Myocyte (in vitro differentiated cells): Measurements from ENCODE around the gene TRIM44. TPM values are rescaled to one million over a fixed set of nuclear protein-coding genes. Genes with fewer than 3 reads are reported as not detected.
"Not testable (repeated sequence)": the region's sequence is repeated elsewhere in the genome, so short reads cannot be mapped to it uniquely, and the experiment has no call there.

ENCODE experiments used
- DNase-seq: peaks from one replicate; pipeline ENCODE4 v3.0.0-alpha.2; 2012; ENCODE audit warnings: low read depth
- total RNA-seq: library from RNA; depleted of rRNA; stranded (reverse); fragments of >200 nt; gene quantifications from 2 replicates; pipeline ENCODE4 v1.2.3, GENCODE V29; 2014

Gene TRIM44
- total RNA-seq, 1 donor from 2014 or later = 56.8 TPM

DNA sequence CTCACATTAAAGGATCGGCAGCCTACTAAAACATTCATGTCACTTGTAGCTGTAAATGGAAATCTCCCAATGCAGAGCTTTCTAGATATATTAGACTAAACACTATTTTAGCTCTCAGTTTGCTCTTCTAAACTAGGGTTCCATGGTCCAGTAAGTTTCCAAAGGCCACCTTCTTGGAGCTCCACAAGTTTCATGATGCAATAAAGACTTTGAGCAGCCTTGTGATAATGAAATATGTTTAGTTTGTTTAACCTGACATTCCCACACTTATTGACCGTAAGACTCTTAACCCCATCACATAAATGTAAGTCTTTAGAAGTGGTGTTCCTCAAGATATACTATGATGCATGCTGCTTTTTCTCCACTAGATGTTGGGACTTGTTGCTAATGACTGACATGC lies 87.7 kb downstream of the TRIM44 start:
- no peak for DNase-seq

DNA sequence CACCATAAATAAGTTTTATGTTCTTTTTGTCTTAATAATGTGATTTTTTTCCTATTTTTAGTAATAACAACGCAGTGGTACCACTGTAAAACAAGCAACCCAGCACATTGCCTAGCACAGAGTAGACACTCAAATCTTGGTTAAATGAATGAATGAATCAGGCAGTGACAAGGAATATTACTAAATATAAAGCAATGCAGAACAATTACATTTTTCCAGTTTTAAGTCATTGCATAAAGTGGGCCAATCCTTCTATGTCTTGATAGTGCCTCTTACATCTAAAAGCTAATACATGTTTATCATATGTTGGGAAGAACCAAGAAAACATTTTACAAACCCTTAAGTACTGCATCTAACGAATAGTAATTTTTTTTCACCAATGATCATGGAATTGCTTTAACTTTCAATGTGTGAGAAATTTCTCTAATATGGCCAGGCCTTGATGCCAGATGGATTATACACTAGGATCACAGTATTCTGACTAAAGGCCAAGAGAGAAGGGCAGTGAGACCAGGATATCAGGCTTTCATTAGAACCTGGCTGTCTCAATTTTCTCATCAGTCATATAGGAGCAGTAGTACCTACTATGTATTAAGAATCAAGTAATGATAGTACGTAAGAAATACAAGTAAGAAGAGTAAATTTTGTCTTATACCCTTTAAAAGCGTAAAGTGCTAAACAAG lies 88.5 kb downstream of the TRIM44 start:
- DNase-seq = no peak

DNA sequence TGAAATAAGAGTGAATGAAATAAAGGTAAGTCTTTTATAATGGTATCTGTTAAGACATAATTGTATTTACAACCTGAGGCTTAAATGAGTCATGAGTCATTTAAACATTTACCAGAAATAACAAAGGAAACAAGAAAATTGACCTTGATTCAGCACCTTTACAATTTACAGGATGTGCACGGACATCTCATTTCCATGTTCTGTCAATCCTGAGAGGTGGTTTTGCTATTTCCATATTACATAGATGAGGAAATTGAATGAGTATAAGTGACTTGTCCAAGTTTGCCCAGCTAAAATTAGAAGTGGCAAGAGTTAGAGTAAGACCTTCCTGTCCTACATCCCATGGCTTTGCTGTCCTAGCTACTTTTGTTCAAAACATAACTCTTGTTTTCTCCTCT lies 89.1 kb downstream of the TRIM44 start:
- DNase-seq = no peak

DNA sequence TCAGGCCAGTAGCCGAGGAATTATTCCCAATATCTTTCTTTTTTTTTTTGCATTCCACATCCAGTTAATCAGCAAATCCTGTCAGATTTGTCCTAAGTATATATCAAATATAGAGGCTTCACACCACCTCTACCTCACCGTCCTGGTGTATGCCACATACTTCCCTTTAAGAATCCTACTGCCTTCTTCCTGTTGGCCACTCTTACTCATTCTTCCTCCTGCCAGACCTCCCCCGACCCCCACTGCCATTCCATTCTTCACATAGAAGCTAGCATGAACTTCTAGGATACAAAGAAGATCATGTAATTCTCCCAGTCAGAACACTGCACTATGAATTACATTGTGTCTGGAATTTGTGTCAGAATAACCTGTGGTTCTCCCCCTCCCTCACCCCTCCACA lies 89.5 kb downstream of the TRIM44 start:
- no peak for DNase-seq

DNA sequence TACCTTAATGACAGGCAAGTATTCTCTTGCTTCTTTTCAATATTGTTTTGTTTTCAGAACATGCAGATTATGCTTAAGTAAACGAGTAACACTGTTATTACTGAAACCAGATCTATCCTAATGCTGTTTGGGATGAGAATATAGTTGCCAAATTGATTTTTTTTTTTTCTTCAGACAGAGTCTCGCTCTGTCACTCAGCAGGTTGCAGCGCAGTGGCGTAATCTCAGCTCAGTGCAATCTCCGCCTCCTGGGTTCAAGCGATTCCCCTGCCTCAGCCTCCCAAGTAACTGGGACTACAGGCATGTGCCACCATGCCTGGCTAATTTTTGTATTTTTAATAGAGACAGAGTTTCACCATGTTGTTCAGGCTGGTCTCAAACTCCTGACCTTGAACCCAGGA lies 91.0 kb downstream of the TRIM44 start:
- not testable (repeated sequence) for DNase-seq

DNA sequence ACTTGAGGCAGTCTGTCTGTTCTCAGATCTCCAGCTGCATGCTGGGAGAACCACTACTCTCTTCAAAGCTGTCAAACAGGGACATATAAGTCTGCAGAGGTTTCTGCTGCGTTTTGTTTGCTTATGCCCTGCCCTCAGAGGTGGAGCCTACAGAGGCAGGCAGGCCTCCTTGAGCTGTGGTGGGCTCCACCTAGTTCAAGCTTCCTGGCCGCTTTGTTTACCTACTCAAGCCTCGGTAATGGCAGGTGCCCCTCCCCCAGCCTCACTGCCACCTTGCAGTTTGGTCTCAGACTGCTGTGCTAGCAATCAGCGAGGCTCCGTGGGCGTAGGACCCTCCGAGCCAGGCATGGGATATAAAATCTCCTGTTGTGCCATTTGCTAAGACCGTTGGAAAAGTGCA lies 97.4 kb downstream of the TRIM44 start:
- not testable (repeated sequence) for DNase-seq

DNA sequence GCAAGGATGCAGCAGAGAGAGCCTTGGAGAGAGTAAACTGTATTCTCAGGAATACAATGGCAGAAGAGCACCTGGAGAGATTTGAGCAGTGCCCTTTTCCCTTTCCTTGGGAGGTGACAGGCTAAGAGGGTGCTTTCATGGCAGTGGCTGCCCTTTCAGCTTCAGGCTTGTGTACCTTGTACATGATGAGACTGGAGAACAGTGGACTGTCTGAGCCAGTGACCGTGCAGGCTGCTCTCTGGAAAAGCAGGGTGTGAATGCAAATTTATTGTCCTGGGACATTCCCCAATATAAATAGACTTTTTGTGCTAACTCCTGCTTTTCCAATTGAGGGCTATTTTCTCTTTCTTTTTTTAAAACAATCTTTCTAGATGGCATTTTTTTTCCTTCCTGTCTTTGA lies 99.3 kb downstream of the TRIM44 start:
- DNase-seq = no peak

DNA sequence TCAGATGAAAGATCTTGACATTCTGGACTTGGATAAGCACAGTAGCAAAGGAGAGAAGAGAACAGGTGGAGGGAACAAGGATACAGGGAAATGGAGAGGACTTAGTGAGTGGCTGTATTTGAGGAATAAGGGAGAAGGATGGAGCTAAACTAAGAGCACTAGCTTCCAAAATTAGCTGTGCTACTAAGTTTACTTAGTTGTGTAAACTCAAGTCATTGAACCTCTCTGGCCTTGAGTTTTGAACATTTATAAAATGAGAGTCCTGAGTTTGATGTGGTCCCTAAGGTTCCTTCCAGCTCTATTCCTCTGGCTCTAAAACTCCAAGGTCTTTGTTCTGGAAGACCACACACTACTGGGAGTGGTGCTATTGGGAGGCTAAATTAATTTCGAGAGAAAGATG lies 100.7 kb downstream of the TRIM44 start:
- DNase-seq = no peak

DNA sequence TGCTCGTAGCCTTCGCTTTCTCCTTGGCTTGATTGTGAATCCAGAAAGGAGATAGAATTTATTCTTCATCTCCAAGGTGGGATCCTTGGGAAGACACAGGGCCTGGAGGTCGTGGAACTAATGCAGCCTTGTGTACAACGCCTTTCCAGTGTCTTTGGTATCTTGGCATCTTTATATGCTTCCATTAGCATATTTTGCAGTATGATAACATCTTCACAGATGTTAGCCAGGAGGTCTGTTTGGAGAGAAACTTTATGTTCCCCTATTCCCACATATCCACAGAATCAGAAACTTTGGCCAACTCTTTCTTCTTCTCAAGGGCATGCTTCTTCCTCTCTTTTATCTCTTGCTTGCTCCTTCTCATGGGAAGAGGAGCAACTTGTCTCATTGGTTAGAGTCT lies 101.2 kb downstream of the TRIM44 start:
- no peak for DNase-seq

DNA sequence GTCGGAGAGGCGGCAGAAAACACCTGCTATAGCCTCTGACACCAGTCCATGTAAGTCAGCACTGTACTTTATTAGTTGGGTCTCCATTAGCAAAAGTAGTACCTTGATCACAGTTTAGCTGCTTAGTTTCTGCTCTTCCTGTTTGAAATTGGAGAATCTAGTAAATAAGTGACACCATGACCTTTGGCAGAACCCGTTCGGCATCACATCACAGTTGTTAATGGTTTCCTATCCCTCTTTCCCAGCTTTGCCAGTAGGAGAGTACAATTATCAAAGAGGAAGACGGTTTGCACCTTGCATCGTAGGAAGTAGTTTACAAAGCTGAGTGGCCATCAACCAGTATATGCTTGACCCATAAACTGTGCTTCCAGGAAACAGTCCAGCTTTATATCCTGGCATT lies 101.8 kb downstream of the TRIM44 start:
- no peak for DNase-seq

DNA sequence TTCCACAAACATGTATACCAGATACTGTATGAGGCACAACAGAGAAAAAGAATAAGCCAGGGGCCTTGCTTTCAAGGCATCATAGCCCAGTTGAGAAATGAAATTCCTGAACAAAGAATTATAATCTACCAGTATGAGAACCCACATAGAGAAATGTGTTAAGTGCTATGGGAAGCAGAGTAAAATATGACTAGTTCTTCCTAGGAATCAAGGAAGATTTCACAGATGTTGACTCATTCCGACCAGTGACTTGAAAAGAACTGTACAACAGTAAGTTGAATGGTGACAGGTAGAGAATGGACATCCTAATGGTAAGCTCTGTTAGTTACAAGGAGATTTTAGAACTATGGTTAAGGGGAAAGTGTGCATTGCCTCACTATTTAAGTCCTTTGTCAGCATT lies 102.6 kb downstream of the TRIM44 start:
- DNase-seq = no peak

DNA sequence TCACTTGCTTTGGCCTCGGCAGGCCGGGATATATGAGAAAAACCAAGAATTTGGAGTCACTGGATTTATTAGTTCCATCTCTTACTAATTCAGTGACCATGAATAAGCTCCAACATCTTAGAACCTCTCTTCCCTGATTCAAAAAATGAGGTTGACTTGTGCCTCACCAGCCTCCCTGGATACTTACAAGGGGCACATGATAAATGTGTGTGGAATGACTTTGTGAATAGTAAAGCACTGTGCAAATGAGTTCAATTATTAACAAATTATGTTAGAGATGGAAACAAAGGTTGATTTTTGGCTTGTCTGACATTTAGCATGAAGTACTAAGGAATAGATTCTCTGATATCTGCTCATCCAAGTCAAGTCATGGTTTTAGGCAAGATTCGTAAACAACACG lies 104.1 kb downstream of the TRIM44 start:
- DNase-seq = no peak

DNA sequence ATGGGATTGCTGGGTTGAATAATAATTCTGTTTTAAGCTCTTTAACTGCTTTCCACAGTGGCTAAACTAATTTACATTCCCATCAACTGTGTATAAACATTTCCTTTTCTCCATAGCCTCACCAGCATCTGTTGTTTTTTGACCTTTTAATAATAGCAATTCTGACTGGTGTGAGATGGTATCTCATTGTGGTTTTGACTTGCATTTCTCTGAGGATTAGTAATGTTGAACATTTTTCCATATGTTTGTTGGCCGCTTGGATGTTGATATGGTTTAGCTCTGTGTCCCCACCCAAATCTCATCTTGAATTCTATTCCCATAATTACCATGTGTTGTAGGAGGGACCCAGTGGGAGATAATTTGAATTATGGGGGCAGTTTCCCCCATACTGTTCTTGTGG lies 107.8 kb downstream of the TRIM44 start:
- DNase-seq = not testable (repeated sequence)

DNA sequence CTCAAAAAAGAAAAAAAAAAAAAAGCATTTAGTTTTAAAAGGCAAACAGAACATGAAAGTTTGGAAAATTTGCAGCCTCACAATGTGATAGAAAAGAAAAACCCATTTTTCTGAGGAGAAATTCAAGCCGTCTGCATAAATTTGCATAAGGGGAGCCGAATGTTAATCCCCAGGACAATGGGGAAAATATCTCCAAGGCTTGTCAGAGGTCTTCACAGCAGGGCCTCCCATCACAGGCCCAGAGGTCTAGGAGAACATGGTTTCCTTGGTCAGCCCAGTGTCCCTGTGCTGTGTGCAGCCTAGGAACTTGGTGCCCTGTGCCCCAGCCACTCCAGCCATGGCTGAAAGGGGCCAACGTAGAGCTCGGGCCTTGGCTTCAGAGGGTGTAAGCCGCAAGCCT lies 109.1 kb downstream of the TRIM44 start:
- DNase-seq = no peak

DNA sequence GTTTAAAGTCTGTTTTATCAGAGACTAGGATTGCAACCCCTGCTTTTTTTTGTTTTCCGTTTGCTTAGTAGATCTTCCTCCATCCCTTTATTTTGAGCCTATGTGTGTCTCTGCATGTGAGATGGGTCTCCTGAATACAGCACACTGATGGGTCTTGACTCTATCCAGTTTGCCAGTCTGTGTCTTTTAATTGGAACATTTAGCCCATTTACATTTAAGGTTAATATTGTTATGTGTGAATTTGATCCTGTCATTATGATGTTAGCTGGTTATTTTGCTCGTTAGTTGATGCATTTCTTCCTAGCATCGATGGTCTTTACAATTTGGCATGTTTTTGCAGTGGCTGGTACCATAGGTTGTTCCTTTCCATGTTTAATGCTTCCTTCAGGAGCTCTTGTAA lies 114.7 kb downstream of the TRIM44 start:
- not testable (repeated sequence) for DNase-seq

DNA sequence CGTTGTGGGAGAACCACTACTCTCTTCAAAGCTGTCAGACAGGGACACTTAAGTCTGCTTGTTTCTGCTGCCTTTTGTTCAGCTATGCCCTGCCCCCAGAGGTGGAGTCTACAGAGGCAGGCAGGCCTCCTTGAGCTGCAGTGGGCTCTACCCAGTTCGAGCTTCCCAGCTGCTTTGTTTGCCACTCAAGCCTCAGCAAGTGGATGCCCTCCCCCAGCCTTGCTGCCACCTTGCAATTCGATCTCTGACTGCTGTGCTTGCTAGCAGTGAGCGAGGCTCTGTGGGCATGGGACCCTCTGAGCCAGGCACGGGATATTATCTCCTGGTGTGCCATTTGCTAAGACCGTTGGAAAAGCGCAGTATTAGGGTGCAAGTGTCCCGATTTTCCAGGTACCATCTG lies 116.4 kb downstream of the TRIM44 start:
- not testable (repeated sequence) for DNase-seq

DNA sequence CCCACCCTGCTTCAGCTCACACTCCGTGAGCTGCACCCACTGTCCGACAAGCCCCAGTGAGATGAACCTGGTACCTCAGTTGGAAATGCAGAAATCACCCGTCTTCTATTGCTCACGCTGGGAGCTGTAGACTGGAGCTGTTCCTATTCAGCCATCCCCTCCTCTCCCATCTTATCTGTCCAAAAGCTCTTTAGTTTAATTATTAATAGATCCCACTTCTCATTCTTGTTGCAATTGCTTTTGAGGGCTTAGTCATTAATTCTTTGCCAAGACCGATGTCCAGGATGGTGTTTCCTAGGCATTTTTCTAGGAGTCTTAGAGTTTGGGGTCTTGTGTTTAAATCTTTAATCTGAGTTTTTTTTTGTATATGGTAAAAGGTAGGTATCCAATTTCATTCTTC lies 116.8 kb downstream of the TRIM44 start:
- DNase-seq = no peak

DNA sequence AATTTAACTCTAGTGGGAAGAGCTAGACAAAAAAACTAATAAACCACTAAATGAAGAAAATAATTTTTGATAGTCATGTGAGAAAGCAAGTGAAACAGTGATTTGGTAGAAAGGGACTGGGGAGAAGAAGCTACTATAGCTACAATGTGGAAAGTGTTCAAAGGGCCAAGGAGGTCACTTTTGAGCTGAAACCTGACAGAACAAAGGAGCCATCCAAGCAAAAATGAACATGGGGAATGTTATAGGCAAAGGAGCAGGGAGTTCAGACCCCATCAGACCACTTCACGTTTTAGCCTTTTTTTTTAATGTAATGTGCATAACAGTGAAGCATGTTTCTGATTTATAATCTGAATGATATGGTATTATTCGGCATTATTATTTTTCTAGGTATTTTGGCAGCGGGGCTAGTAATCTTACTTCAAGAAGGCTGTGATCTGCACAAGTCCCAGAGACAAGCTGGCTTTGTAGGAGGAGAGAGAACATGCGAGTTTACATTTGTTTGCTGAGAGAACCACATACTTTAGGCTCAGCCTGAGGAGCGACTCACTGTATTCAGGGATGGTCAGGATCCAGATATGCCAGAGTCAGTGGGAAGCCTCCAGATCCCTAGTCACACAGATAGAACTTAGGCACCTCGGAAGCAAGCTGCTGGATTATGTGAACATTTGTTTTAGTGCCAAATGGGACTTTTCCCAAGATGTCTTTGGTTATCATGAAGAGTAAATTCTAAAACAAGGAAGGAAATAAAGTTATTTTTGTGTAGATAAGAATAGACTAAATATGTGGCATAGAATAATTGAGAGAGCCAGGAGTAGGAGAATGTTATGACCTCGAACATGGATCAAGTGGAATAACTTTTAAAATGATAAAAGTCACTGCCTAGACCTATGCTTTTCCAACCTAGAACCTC lies 118.6 kb downstream of the TRIM44 start:
- peak; percentile 69 for DNase-seq

DNA sequence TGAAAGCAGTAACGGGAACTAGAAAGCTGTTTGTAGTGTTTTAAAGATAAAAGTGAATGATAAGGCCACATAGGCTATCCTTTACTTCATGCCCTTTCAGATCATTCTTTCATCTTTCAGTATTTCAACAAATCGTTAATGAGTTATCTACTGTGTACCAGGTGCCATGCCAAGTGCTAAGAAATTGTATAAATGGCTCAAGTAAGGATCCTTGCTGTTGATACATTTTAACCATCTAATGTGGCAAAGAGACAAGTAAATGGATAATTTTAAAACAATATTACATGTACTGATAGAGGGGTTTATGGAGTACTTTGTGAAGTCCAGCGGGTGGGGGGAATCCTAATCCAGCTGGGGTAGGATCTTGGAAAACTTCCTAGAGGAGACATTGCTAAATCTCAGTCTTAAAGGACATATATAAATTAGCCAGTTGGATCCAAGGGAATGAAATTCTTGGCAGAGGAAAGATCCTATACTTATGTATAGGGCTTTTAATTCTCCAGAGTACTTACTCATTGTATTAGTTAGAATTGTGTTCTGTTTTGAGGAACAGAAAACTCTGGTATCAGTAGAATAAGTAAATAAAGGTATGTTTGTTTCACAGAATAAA lies 119.4 kb downstream of the TRIM44 start:
- DNase-seq = no peak

DNA sequence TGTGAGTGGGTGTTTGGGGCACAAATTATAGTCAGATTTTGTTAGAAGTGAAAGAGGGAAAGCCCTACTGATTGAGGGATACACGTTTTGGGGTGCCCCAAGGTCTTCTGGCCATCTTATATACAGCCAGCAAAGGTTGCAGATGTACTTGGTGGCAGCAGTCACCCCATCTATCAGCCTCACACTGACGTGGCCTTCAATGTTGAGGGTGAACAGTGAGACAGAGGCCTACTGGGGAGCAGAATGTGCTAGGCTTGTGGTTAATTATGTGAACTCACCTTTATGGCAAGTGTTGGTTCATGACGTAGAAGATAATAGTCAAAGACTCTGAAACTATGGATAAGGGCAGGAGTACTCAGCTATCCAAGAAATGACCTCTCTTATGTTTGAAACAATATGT lies 121.2 kb downstream of the TRIM44 start:
- DNase-seq = no peak

DNA sequence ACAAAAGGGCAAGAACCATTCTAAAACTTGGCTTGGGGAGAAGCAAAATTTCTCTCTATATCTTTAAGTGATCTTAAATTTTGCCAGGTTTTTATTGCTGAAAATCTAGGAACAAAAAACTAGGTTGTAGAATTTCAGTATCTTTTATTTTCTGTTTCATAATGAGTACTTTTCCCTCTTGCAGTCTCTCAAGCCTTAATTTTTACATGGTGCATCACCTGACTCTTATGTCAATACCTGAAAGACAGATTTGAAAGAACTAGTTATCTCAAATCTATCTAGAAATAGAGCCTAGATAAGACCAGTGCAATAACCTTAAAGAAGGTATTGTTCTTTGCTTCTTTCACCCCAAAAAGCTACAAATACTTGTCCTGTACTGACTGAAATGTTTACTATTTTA lies 122.1 kb downstream of the TRIM44 start:
- DNase-seq = no peak
